Neural progenitor cell (in vitro differentiated cells): Measurements from ENCODE around the gene HSP90AA1.

ENCODE experiments used
- CTCF ChIP-seq: fragments of 200-600 bp; sonication (generic); IDR thresholded peaks from 2 replicates; pipeline ENCODE4 v1.5.1; 2017; ENCODE audit warnings: antibody characterized with exemption, mild to moderate bottlenecking
- EZH2 ChIP-seq: fragments of 200-600 bp; sonication (generic); IDR thresholded peaks from 2 replicates; pipeline ENCODE4 v1.6.1; 2017; ENCODE audit warnings: antibody characterized with exemption, mild to moderate bottlenecking, moderate library complexity

- TF ChIP-seq CTCF (no peak), EZH2 (no peak)
These were observed 31.0 kb upstream of the HSP90AA1 start for GRCh38 chr14:102117852-102118251.
